A673 (cell line): ENCODE data around the gene TENM4.

Experiments
- EZH2 ChIP-seq: fragments of 200-600 bp; sonication (generic); IDR thresholded peaks from 2 replicates; pipeline ENCODE4 v1.6.1; 2017; ENCODE audit warnings: borderline replicate concordance, low read depth, mild to moderate bottlenecking, mixed read lengths, antibody characterized with exemption, low read length; ENCODE audit not compliant: poor library complexity, severe bottlenecking
- TF ChIP-seq, protein P1 (sequence below): fragments of 300-800, 200-600 bp; sonication (generic); conservative IDR thresholded peaks from 2 replicates; pipeline ENCODE4 v1.5.1; 2017; ENCODE audit warnings: low read depth, mild to moderate bottlenecking, antibody characterized with exemption, low read length, moderate library complexity, mixed read lengths

DNA sequence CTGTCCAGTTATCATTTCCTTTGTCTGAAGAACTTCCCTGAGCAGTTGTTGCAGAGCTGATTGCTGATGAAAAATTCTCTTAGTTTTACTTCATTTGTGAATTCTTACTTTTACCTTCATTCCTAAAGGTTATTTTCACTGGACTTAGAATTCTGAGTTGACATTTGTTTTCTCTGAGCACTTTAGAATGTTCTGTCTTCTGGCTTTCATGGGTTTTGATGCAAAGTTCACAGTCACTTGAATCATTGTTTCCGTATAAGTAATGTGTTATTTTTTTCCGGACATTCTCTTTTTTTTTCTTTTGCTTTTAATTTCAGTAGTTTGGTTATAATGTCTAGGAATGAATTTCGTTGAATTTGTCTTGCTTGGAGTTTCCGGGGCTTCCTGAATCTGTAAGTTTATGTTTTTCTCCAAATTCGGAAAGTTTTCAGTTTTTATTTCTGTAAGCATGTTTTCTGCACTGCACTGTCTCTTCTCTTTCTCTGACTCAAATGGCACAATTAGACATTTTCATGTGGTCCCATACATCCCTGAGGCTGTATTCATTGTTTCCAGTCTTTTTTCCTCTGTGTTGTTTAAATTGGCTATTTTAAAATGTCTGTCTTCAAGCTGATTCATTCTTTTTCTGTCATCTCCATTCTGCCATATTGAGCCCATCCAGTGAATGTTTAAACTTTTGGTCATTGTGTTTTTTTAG, 797.7 kb downstream of the TENM4 start:
- TF ChIP-seq EZH2: no peak
- TF ChIP-seq, protein P1, sequence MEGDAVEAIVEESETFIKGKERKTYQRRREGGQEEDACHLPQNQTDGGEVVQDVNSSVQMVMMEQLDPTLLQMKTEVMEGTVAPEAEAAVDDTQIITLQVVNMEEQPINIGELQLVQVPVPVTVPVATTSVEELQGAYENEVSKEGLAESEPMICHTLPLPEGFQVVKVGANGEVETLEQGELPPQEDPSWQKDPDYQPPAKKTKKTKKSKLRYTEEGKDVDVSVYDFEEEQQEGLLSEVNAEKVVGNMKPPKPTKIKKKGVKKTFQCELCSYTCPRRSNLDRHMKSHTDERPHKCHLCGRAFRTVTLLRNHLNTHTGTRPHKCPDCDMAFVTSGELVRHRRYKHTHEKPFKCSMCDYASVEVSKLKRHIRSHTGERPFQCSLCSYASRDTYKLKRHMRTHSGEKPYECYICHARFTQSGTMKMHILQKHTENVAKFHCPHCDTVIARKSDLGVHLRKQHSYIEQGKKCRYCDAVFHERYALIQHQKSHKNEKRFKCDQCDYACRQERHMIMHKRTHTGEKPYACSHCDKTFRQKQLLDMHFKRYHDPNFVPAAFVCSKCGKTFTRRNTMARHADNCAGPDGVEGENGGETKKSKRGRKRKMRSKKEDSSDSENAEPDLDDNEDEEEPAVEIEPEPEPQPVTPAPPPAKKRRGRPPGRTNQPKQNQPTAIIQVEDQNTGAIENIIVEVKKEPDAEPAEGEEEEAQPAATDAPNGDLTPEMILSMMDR: no peak
